NCI-H1694 (cell line): ENCODE data around the gene ECT2.
"Not testable (repeated sequence)": the region's sequence is repeated elsewhere in the genome, so short reads cannot be mapped to it uniquely, and the experiment has no call there.

Source experiments
- DNase-seq: peaks from one replicate; lab custom pipeline; 2025; lab: John Stamatoyannopoulos, UW

Gene ECT2

DNA sequence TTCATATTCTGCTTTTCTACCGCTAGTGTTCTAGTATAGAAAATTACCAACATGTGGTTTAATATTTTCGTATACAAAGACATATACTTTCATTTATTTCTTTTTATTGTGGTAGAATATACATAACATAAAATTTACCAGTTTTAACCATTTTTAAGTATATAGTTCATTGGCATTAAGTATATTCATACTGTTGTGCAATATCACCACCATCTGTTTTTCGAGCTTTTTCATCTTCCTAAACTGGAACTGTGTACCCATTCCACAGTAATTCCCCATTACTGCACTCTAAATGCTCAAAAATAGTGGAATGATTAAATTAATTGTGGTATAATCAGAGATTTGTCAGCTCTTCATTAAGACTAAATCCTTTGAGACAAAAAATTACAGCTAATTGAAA lies 62.9 kb downstream of the ECT2 start:
- no peak for DNase-seq

- DNase-seq, result no peak
These were observed 64.2 kb downstream of the ECT2 start for GRCh38 chr3:172814738-172815137.

- DNase-seq, result no peak
These were observed 65.3 kb downstream of the ECT2 start for GRCh38 chr3:172815857-172816256.

GRCh38 chr3:172816281-172816680 lies 65.8 kb downstream of the ECT2 start:
- no peak for DNase-seq

GRCh38 chr3:172816968-172817367 lies 66.4 kb downstream of the ECT2 start:
- no peak for DNase-seq

DNA sequence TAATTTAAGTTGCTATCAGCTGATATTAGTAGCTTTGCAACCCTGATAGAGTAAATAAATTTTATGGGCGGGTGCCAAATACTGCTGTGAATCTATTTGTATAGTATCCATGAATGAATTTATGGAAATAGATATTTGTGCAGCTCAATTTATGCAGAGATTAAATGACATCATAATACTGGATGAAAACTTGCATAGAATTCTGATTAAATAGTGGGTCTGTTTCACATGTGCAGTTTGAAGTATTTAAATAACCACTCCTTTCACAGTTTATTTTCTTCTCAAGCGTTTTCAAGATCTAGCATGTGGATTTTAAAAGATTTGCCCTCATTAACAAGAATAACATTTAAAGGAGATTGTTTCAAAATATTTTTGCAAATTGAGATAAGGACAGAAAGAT lies 70.0 kb downstream of the ECT2 start:
- DNase-seq, result no peak

DNA sequence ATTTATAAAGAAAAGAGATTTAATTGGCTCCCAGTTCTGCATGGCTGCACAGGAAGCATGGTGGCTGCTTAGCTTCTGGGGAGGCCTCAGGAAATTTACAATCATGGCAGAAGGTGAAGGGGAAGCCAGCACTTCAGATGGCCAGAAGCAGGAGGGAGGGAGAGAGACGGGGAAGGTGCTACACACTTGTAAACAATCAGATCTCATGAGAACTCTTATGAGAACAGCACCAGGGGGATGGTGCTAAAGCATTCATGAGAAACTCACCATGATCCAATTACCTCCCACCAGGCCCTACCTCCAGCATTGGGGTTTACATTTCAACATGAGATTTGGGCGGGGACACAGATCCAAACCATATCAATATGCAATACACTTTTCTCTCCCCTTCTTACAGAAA lies 73.7 kb downstream of the ECT2 start:
- DNase-seq, result no peak

DNA sequence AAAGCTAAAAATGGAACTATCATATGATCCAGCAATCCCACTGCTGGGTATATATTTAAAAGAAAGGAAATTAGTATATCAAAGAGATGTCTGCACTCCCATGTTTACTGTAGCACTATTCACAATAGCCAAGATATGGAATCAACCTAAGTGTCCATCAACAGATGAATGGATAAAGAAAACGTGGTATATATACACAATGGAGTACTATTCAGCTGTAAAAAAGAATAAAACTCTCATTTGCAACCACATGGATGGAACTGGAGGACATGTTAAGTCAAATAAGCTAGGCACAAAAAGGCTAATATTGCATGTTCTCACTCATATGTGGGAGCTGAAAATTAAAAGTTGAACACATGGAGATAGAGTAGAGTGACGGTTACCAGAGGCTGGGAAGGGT lies 76.7 kb downstream of the ECT2 start:
- DNase-seq, result not testable (repeated sequence)

GRCh38 chr3:172832983-172833382 lies 82.5 kb downstream of the ECT2 start:
- no peak for DNase-seq

GRCh38 chr3:172836390-172836997 lies 86.0 kb downstream of the ECT2 start:
- peak; percentile 45 for DNase-seq

DNA sequence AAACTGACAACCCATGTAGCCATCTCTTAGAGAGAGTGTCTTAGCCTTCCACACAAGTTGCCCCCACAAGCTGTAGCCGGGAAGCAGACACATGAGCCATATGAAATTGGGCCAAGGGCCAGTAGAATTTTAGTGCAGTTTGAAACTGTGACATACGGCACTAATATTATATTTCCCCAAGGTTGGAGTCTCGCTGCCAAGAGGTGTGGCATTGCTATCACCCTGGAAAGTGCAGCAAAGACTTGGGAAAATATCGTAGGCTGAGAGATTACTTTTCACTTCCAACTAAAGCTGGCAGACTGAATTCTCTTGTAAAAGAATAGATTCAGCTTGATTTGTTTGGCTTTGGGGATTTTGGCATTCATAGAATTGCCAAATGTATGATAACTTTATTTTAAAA lies 89.2 kb downstream of the ECT2 start:
- no peak for DNase-seq

- DNase-seq, result no peak
These were observed 89.9 kb downstream of the ECT2 start for GRCh38 chr3:172840463-172840862.

GRCh38 chr3:172840913-172841312 lies 90.4 kb downstream of the ECT2 start:
- DNase-seq, result no peak

GRCh38 chr3:172844428-172844827 lies 93.9 kb downstream of the ECT2 start:
- no peak for DNase-seq

DNA sequence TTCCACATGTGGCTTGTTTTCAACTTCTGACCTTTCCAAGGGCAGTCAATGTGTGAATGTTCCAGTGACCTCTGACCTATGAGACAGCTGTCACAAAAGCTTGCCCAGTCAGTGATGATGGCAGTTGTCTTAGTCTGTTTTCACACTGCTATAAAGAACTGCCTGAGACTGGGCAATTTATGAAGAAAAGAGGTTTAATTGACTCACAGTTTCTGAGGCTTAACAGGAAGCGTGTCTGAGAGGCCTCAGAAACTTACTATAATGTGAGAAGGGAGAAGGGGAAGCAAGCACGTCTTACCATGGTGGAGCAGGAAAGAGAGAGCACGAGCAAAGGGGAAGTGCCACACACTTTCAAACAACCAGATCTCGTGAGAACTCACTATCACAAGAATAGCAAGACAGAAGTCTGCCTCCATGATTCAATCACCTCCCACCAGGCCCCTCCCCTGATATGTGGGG lies 95.6 kb downstream of the ECT2 start:
- no peak for DNase-seq

GRCh38 chr3:172846706-172847105 lies 96.2 kb downstream of the ECT2 start:
- DNase-seq, result no peak

- DNase-seq, result no peak
These were observed 96.8 kb downstream of the ECT2 start for GRCh38 chr3:172847292-172847691.

- DNase-seq, result no peak
These were observed 98.4 kb downstream of the ECT2 start for GRCh38 chr3:172848910-172849309.

DNA sequence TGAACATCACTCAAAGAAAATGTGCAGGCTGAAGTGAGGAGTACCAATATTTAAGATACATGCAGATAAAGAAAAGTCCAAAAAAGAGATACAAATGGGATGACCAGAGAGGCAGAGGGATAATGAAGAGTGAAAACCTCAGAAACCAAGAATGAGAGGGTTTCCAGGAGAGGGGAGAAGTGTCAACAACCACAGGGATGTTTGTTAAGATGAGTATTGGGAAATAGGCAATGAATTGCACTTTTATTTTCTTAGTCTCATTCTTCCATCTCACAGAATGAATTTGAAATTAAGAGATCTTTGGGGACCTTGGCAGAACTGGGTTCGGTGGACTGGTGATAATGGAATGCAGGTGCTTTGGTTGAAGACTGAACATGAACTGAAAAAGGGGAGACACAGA lies 102.5 kb downstream of the ECT2 start:
- DNase-seq, result no peak

- DNase-seq, result no peak
These were observed 103.6 kb downstream of the ECT2 start for GRCh38 chr3:172853921-172854666.

- no peak for DNase-seq
These were observed 104.5 kb downstream of the ECT2 start for GRCh38 chr3:172855037-172855436.

DNA sequence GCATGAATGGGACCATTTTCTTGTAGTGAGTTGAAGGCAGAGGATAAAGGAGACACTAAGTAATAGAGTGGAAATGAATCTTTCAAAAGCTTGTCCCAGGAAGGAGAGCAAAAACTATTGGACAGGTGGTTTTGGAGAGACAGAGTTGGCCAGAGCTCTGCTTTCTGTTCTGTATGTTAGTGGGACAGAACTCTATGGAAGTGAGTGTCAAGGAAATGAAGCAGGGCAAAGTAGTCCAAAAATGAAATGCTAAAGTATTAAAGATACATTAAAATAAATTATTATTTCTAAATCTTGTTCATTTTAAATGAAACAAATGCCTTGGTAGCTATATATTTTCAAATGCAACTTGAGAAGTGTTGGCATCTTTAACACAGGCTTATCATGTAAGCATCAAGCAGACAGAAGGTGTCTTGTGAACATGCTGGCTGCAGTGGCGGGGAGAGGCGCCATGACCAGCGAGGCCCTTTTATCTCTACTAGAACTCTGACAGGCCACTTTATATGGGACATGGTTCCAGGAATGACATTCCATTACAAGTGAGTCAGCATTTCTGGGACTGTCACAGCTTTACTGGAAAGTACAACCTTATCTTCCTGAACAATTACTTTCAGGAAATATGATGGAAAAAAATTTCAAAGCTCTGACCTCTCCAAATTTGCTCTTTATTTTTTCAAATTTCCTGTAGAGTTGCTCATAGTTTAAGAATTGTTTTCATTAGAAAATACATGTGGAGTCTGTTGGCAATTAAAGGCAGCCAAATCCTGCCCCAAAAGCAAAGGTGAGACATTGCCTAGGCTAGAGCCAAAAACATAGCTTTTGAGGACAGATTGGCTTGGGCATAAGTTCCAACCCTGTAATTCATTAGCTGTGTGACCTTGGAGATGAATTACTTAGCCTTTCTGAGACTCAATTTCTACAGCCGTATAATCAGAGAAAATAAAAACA lies 106.5 kb downstream of the ECT2 start:
- DNase-seq, result no peak

- DNase-seq, result no peak
These were observed 108.5 kb downstream of the ECT2 start for GRCh38 chr3:172859041-172859440.
